Daoy (cell line): ENCODE data around the gene CDY1B. TPM values are rescaled to one million over a fixed set of nuclear protein-coding genes. Genes with fewer than 3 reads are reported as not detected.
"Not testable (repeated sequence)": the region's sequence is repeated elsewhere in the genome, so short reads cannot be mapped to it uniquely, and the experiment has no call there.

Experiments
- DNase-seq: peaks from one replicate; pipeline ENCODE4 v3.0.0-alpha.2; 2015; ENCODE audit warnings: low read depth
- total RNA-seq: library from RNA; depleted of rRNA; stranded (reverse); fragments of >200 nt; shearing (Covaris generic); gene quantifications from 2 replicates; pipeline ENCODE4 v1.2.3, GENCODE V29; 2014; rRNA removed

The CDY1B gene, protein sequence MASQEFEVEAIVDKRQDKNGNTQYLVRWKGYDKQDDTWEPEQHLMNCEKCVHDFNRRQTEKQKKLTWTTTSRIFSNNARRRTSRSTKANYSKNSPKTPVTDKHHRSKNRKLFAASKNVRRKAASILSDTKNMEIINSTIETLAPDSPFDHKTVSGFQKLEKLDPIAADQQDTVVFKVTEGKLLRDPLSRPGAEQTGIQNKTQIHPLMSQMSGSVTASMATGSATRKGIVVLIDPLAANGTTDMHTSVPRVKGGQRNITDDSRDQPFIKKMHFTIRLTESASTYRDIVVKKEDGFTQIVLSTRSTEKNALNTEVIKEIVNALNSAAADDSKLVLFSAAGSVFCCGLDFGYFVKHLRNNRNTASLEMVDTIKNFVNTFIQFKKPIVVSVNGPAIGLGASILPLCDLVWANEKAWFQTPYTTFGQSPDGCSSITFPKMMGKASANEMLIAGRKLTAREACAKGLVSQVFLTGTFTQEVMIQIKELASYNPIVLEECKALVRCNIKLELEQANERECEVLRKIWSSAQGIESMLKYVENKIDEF
- not detected in 2 replicates for total RNA-seq

DNA sequence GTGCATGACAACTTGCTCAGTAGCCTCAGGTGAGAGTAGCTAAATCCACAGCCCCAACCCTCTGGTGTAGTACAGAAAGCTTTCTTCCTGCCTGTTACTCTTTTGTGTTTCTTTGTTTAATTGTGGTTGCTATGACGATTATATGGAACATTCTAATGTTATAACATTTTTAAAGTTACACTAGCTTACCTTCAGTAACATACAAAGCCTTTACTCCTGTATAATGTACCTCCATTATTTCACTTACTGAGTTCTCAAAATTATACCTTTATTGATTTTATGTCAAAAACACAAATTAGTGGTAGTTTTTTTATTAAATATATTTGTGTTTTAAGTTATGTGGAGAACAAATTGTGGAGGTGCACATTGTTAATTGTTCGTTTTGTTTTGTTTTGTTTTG is at the start of gene CDY1B:
TSS of gene CDY1B (minus strand) at position 101 of the 400 bp plus-strand sequence. CDS start 331 bp downstream, outside the sequence.
- not testable (repeated sequence) for DNase-seq

DNA sequence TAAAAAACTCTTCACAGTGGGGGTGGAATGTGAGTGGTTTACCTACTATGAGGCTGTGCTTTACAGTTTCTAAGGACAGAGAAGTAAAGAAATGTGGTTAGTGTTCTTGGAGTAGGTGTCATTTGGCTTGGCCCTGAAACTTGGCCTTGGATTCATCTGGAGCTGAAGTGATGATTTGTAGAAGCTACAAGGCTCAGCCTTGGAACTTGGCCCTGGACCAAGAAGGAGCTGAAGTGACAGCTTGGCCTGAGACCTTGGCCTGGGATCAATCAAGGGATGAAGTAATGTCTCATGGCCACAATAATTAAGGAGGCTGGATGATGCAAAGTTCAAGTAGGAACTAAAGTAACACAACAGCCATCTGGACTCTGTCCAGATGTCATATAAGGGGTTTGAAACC is 1.7 kb upstream of the CDY1B start:
- DNase-seq = not testable (repeated sequence)

DNA sequence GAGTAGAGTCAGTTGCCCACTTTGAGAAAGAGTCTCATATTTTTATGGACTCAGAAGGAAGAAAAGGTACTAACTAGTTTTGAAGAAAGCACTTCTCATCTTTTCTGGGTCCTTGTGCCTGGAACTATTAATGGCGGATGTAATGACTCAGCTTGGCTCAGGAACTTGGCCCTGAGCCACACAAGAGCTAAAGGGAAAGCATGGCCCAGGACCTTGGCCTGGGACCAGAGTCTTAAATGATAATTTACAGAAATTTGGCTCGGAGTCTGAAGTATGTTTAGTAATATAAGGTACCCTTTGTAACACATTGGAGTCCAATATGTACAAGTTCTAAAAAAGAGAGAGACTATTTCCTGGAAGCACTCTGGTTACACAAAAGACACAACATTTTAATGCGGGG is 4.6 kb downstream of the CDY1B start:
- not testable (repeated sequence) for DNase-seq

DNA sequence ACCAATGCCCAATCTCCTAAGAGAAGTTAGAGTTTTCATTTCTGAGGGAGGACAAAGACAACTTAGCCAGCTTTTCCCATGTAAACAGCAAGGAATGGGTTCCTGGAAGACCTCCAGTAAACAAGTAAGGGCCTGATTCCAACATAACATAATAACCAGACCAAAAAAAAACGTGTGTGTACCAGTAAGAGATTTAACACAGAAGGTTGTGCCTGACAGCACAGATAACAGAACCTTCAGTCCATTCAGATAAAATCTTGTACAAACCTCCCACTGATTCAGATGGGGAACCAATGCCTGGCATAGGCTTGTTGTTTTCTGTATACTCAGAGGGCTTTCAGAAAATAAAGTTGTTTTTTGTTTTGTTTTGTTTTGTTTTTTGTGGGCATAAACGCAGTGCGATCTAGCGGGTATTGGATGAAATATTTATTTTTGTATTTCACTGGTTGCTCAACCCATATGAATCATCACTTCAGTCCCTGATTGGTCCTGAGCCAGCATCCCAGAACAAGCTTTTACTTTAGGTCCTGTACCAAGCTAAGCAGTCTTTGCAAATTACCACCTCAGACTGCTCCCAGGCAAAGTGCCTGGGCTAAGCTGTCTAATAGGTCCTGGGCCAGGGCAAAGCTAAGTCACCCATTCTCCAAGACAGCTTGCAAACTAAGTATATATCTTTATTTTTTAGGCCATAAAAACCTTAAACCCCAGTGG is 8.7 kb downstream of the CDY1B start:
- not testable (repeated sequence) for DNase-seq

DNA sequence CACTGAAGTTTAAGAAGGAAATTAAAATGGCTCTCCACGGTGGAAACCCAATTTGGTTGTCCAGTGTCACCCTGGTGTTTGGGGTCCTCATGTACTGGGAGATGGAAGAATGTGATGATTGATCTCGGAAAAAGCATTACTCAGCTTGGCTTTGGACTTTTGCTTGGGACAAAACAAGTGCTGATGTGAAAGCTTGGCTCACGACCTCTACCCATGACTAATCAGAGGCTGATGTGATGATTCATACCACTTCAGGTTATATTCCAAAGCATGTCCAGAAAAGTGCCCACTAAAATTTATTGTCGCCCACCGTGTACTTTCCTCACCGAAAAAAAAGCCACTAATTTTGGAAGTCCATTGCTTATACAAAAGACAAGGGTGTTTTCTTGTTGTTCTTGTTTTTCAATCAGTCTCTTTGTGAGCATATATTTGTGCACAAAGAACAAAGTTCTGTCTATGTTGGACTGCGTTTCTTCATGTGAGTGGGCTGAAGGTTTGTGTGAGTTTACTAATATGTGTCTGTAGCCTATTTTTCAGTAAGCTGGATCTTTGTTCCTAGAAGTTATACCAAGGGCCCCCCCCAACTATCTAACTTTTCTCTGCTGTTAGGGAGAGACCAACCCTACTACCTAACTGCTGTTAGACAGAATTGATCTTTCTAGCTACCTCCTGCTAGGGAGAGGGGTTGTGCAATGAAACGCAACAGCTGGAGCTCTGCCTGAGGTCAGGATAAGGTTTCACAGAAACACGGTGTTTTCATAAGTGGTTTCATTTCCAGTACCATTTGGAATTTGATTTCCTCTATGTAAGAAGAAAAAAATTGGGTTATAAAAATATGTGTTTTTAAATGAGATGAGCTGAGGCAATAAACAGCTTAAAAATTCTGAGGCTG is 21.4 kb downstream of the CDY1B start:
- not testable (repeated sequence) for DNase-seq
